Panc1 (cell line): ENCODE data around the gene NEB.

Source experiments
- CTCF ChIP-seq: fragments of 450-650 bp; IDR thresholded peaks from 2 replicates; pipeline ENCODE4 v1.5.1; 2017; ENCODE audit warnings: mild to moderate bottlenecking
- POLR2AphosphoS5 ChIP-seq: IDR thresholded peaks from 2 replicates; pipeline ENCODE4 v1.6.1; 2012; ENCODE audit warnings: mild to moderate bottlenecking, low read depth, low read length, moderate library complexity
- TCF7L2 ChIP-seq: IDR thresholded peaks from 2 replicates; pipeline ENCODE4 v1.6.1; 2011; ENCODE audit warnings: mild to moderate bottlenecking, low read depth, low read length, inconsistent platforms

- TF ChIP-seq CTCF, result no peak
- TF ChIP-seq POLR2AphosphoS5, result no peak
- no peak for TF ChIP-seq TCF7L2
Observed at GRCh38 chr2:151623631-151624030, 110.6 kb downstream of the NEB start.
